GM12878 (cell line): ENCODE data around the gene PPP1R1C. TPM values are rescaled to one million over a fixed set of nuclear protein-coding genes. Genes with fewer than 3 reads are reported as not detected.

Experiments
- ATAC-seq: fragments of 200-7000 bp; cut with Tn5 transposase; 3 replicates; pipeline ENCODE4 v1.9.1; 2020; ENCODE audit warnings: mild to moderate bottlenecking, moderate library complexity
- BruUV-seq: library from RNA; stranded (reverse); fragments of 400-500 nt; replicated peaks from 2 replicates; lab custom pipeline; 2021; lab: Mats Ljungman, UMichigan
- CTCF ChIA-PET: fragments of 300-600 bp; sonication (Branson Sonifier 250); formaldehyde crosslinking; extraction: SDS; loops from one replicate; lab custom pipeline; 2021; ENCODE audit warnings: inconsistent platforms; lab: Yijun Ruan, JAX
- POLR2A ChIA-PET: fragments of 350-600 bp; formaldehyde crosslinking; extraction: SDS; loops from one replicate; lab custom pipeline; 2021; ENCODE audit warnings: inconsistent platforms; lab: Charles Lee
- RAD21 ChIA-PET: fragments of 300-600 bp; sonication (Branson Sonifier 250); formaldehyde crosslinking; loops from one replicate; lab custom pipeline; 2023; ENCODE audit warnings: antibody characterized with exemption; ENCODE audit not compliant: unreplicated experiment; lab: Charles Lee
- SMC1A ChIA-PET: fragments of 300-600 bp; sonication (Branson Sonifier 250); formaldehyde crosslinking; loops from one replicate; lab custom pipeline; 2023; ENCODE audit not compliant: unreplicated experiment, uncharacterized antibody; lab: Charles Lee
- DNase-seq: peaks from one replicate; pipeline ENCODE4 v3.0.0-alpha.2; 2011; ENCODE audit warnings: low read depth, low spot score
- FAIRE-seq: peaks from 3 replicates; lab custom pipeline; 2011; peaks lifted over from hg19 to GRCh38; lab: Jason Lieb, UNC
- H2AFZ ChIP-seq: 2 replicates; pipeline ENCODE4 v1.6.0; 2011; ENCODE audit warnings: low read depth, low read length, control low read depth; ENCODE audit not compliant: control insufficient read depth
- H3K27ac ChIP-seq: 2 replicates; pipeline ENCODE4 v1.5.1; 2011; ENCODE audit warnings: control low read depth; ENCODE audit not compliant: control insufficient read depth, insufficient read depth
- H3K27me3 ChIP-seq, 2 experiments: replicated peaks in 1 of 2; 2 replicates each; pipeline versions ENCODE4 v1.6.0 to v1.6.1; 2011; ENCODE audit warnings: low read length in 1 of 2; ENCODE audit not compliant: control insufficient read depth in 2 of 2, insufficient read depth in 2 of 2
- H3K36me3 ChIP-seq, 2 experiments: 2 replicates each; pipeline ENCODE4 v1.5.1; 2011; ENCODE audit warnings: low read length in 1 of 2; ENCODE audit not compliant: control insufficient read depth in 2 of 2, insufficient read depth in 2 of 2
- H3K4me1 ChIP-seq: 2 replicates; pipeline ENCODE4 v1.6.1; 2011; ENCODE audit warnings: mild to moderate bottlenecking, low read length, moderate library complexity, mixed read lengths; ENCODE audit not compliant: control insufficient read depth, insufficient read depth
- H3K4me2 ChIP-seq: 2 replicates; pipeline ENCODE4 v1.6.0; 2011; ENCODE audit warnings: control low read depth; ENCODE audit not compliant: control insufficient read depth, insufficient read depth
- H3K4me3 ChIP-seq: fragments of 200-600 bp; sonication (generic); 2 replicates; pipeline ENCODE4 v1.5.1; 2016
- H3K79me2 ChIP-seq: 2 replicates; pipeline ENCODE4 v1.6.0; 2011; ENCODE audit warnings: low read length; ENCODE audit not compliant: control insufficient read depth, insufficient read depth
- H3K9ac ChIP-seq: 2 replicates; pipeline ENCODE4 v1.8.0; 2011; ENCODE audit warnings: low read length, control low read depth, mixed read lengths; ENCODE audit not compliant: control insufficient read depth, insufficient read depth
- H3K9me3 ChIP-seq: replicated peaks from 3 replicates; pipeline ENCODE4 v1.5.1; 2011; ENCODE audit warnings: mild to moderate bottlenecking, low read length; ENCODE audit not compliant: control insufficient read depth, insufficient read depth
- H4K20me1 ChIP-seq: 2 replicates; pipeline ENCODE4 v1.6.0; 2011; ENCODE audit not compliant: control insufficient read depth, insufficient read depth
- FOXK2 ChIP-seq: fragments of 450-650 bp; IDR thresholded peaks from 2 replicates; pipeline ENCODE4 v1.6.1; 2017; ENCODE audit warnings: mild to moderate bottlenecking, moderate library complexity
- GATAD2B ChIP-seq: fragments of 450-650 bp; conservative IDR thresholded peaks from 2 replicates; pipeline ENCODE4 v1.6.1; 2017; ENCODE audit warnings: low read depth, mild to moderate bottlenecking, moderate library complexity
- JUND ChIP-seq: IDR thresholded peaks from 2 replicates; pipeline ENCODE4 v1.6.1; 2012; ENCODE audit warnings: low read depth, mild to moderate bottlenecking, low read length, improper control_type of control experiment, moderate library complexity
- KDM1A ChIP-seq: fragments of 200-600 bp; sonication (generic); IDR thresholded peaks from 2 replicates; pipeline ENCODE4 v1.6.1; 2016; ENCODE audit warnings: borderline replicate concordance
- RAD51 ChIP-seq: fragments of 450-650 bp; IDR thresholded peaks from 2 replicates; pipeline ENCODE4 v1.6.1; 2016; ENCODE audit warnings: moderate library complexity, mild to moderate bottlenecking, inconsistent platforms
- RBBP5 ChIP-seq: fragments of 200-600 bp; sonication (generic); conservative IDR thresholded peaks from 2 replicates; pipeline ENCODE4 v1.6.1; 2016
- RUNX3 ChIP-seq: IDR thresholded peaks from 2 replicates; pipeline ENCODE4 v1.6.1; 2012; ENCODE audit warnings: low read length, inconsistent platforms
- WGBS: methylation state at CpG from one replicate; pipeline ENCODE4 v1.1.6; 2016; ENCODE audit warnings: low lambda C conversion rate; ENCODE audit not compliant: insufficient replicate concordance, insufficient coverage; ENCODE audit errors: missing lambda C conversion rate; 5-methylcytosine and 5-hydroxymethylcytosine counted together
- in situ Hi-C: fragments of 300-500 bp; cut with MboI; formaldehyde crosslinking; loops from 9 replicates; pipeline ENCODE4 v1.14.3; 2018; ENCODE audit warnings: mixed read lengths
- intact Hi-C: fragments of 100-400 bp; cut with micrococcal nuclease; formaldehyde crosslinking; loops from one replicate; pipeline ENCODE4 v1.14.2; 2022; ENCODE audit not compliant: unreplicated experiment
- polyA plus RNA-seq, 11 experiments: library from polyadenylated mRNA; depleted of rRNA in 4 of 11; unstranded in 6 of 11; stranded (reverse) in 5 of 11; fragments of >200 nt; fragmentation: Nextera tagmentation in 4 of 11; fragmentation: Illumina TruSeq in 1 of 11; extraction: Ambion mirVana in 4 of 11; extraction: Trizol in 1 of 11; gene quantifications; 1 replicate in 1 of 11; 2 replicates in 10 of 11; pipeline versions ENCODE4 v1.2.1 to v1.2.3, GENCODE V29; 2011 to 2016; ENCODE audit warnings: inconsistent platforms in 2 of 11, missing spikeins in 2 of 11, low read depth in 1 of 11
- total RNA-seq, 4 experiments: library from RNA; depleted of rRNA in 3 of 4; stranded (reverse); fragments of >200 nt in 3 of 4; fragmentation: Illumina TruSeq in 1 of 4; extraction: Trizol in 1 of 4; gene quantifications; 2 replicates each; pipeline versions ENCODE4 v1.2.1 to v1.2.3, GENCODE V29; 2013 to 2021
- TF ChIP-seq, protein P1 (sequence below): fragments of 450-650 bp; IDR thresholded peaks from 2 replicates; pipeline ENCODE4 v1.6.1; 2017; ENCODE audit warnings: mild to moderate bottlenecking, moderate library complexity
- TF ChIP-seq, protein P2 (sequence below): fragments of 450-650 bp; formaldehyde crosslinking; IDR thresholded peaks from 2 replicates; pipeline ENCODE4 v1.5.0; 2022; ENCODE audit warnings: mild to moderate bottlenecking, missing genetic modification characterization
- TF ChIP-seq, protein P3 (sequence below), 3 experiments: IDR thresholded peaks in 2 of 3; conservative IDR thresholded peaks in 1 of 3; 2 replicates each; pipeline ENCODE4 v1.5.1; 2011; ENCODE audit warnings: low read depth in 3 of 3, low read length in 3 of 3, mild to moderate bottlenecking in 3 of 3, control low read depth in 2 of 3, moderate library complexity in 2 of 3, inconsistent platforms in 1 of 3, mixed read lengths in 1 of 3; ENCODE audit not compliant: control insufficient read depth in 2 of 3, insufficient read depth in 1 of 3; ENCODE audit errors: extremely low read depth in 1 of 3
- TF ChIP-seq, protein P4 (sequence below): IDR thresholded peaks from 2 replicates; pipeline ENCODE4 v1.6.1; 2012; ENCODE audit warnings: low read depth, low read length, improper control_type of control experiment

Gene PPP1R1C
- total and polyA plus RNA-seq, 10 of the 15 experiments (the other 5 are each of a cell fraction or from before 2014, with no cell fraction given) = 0.11 TPM; not detected in 9

DNA sequence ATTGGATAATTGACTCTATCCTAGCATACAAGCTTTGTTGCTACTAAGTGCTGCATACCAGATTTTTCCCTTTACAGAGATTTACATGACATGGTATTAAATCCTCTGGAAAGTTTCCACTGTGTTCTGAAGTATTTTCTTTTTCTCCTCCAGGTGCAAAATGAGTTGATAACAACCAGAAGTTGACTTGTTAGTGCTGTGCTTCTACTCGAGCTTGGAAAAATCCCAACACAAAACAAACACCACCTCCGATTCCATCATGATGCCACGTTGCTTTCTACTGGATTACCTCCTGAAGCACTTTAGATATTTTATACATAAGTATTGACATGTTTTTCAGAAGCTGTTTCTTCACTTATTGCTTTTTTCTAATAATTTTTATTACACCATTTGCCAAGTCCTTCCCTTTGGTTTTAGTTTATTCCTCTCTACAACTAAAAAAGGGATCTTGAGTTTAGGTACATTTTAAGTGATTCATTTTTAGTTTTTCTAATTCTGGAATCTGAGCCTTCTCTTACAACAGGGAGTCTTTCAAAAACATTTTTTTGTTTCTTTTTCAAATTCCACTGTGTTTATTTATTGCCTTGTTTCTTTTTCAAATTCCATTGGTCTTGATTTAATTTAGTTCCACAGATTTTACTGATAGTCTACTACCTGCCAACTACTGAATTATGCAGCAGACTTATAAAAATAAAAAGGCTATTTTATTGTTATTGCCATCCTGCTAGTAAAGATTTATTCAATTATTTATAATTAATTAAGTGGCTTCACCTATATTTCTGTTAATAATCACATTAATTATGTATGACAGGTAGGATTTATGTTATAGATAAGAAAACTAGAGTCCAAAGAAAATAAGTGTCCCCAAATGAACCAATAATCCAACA, 143.4 kb downstream of the PPP1R1C start:
- Histone ChIP-seq H3K27ac (no peak overlapping the region), H3K79me2 (no peaks in the 10 kb centered on the region), H3K9me3 (no peaks in the 10 kb centered on the region), H3K4me2 (no peak overlapping the region), H3K36me3 (no peaks in the 10 kb centered on the region), H3K4me3 (no peak overlapping the region), H2AFZ (no peak overlapping the region), H3K4me1 (no peaks in the 10 kb centered on the region), H3K27me3 (no peaks in the 10 kb centered on the region), H3K9ac (no peak overlapping the region), H4K20me1 (no peaks in the 10 kb centered on the region)
- BruUV-seq = no TSS peak
- RAD21 ChIA-PET = no interaction called here
- 8% methylated on average over 3 of the region's 3 CpGs for WGBS
- in situ Hi-C loops (no loop called here), intact Hi-C loops (no loop called here)
- TF ChIP-seq, protein P1, sequence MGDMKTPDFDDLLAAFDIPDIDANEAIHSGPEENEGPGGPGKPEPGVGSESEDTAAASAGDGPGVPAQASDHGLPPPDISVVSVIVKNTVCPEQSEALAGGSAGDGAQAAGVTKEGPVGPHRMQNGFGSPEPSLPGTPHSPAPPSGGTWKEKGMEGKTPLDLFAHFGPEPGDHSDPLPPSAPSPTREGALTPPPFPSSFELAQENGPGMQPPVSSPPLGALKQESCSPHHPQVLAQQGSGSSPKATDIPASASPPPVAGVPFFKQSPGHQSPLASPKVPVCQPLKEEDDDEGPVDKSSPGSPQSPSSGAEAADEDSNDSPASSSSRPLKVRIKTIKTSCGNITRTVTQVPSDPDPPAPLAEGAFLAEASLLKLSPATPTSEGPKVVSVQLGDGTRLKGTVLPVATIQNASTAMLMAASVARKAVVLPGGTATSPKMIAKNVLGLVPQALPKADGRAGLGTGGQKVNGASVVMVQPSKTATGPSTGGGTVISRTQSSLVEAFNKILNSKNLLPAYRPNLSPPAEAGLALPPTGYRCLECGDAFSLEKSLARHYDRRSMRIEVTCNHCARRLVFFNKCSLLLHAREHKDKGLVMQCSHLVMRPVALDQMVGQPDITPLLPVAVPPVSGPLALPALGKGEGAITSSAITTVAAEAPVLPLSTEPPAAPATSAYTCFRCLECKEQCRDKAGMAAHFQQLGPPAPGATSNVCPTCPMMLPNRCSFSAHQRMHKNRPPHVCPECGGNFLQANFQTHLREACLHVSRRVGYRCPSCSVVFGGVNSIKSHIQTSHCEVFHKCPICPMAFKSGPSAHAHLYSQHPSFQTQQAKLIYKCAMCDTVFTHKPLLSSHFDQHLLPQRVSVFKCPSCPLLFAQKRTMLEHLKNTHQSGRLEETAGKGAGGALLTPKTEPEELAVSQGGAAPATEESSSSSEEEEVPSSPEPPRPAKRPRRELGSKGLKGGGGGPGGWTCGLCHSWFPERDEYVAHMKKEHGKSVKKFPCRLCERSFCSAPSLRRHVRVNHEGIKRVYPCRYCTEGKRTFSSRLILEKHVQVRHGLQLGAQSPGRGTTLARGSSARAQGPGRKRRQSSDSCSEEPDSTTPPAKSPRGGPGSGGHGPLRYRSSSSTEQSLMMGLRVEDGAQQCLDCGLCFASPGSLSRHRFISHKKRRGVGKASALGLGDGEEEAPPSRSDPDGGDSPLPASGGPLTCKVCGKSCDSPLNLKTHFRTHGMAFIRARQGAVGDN = no peak
- TF ChIP-seq GATAD2B = no peak
- TF ChIP-seq, protein P2, sequence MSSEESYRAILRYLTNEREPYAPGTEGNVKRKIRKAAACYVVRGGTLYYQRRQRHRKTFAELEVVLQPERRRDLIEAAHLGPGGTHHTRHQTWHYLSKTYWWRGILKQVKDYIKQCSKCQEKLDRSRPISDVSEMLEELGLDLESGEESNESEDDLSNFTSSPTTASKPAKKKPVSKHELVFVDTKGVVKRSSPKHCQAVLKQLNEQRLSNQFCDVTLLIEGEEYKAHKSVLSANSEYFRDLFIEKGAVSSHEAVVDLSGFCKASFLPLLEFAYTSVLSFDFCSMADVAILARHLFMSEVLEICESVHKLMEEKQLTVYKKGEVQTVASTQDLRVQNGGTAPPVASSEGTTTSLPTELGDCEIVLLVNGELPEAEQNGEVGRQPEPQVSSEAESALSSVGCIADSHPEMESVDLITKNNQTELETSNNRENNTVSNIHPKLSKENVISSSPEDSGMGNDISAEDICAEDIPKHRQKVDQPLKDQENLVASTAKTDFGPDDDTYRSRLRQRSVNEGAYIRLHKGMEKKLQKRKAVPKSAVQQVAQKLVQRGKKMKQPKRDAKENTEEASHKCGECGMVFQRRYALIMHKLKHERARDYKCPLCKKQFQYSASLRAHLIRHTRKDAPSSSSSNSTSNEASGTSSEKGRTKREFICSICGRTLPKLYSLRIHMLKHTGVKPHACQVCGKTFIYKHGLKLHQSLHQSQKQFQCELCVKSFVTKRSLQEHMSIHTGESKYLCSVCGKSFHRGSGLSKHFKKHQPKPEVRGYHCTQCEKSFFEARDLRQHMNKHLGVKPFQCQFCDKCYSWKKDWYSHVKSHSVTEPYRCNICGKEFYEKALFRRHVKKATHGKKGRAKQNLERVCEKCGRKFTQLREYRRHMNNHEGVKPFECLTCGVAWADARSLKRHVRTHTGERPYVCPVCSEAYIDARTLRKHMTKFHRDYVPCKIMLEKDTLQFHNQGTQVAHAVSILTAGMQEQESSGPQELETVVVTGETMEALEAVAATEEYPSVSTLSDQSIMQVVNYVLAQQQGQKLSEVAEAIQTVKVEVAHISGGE (CRISPR knock-in tag) = no peak
- TF ChIP-seq RUNX3 = no peak
- TF ChIP-seq KDM1A = no peak
- no peak for TF ChIP-seq RBBP5
- TF ChIP-seq JUND = no peak
- no peak for TF ChIP-seq FOXK2
- TF ChIP-seq RAD51 = no peak
- TF ChIP-seq, protein P3, sequence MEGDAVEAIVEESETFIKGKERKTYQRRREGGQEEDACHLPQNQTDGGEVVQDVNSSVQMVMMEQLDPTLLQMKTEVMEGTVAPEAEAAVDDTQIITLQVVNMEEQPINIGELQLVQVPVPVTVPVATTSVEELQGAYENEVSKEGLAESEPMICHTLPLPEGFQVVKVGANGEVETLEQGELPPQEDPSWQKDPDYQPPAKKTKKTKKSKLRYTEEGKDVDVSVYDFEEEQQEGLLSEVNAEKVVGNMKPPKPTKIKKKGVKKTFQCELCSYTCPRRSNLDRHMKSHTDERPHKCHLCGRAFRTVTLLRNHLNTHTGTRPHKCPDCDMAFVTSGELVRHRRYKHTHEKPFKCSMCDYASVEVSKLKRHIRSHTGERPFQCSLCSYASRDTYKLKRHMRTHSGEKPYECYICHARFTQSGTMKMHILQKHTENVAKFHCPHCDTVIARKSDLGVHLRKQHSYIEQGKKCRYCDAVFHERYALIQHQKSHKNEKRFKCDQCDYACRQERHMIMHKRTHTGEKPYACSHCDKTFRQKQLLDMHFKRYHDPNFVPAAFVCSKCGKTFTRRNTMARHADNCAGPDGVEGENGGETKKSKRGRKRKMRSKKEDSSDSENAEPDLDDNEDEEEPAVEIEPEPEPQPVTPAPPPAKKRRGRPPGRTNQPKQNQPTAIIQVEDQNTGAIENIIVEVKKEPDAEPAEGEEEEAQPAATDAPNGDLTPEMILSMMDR (IDR thresholded peaks at IDR 0.05 in 2 of 3, conservative IDR thresholded peaks at IDR 0.05 in 1 of 3; ENCODE audit: control insufficient read depth in 2 of 3, extremely low read depth in 1 of 3, insufficient read depth in 1 of 3, low read depth in 3 of 3, low read length in 3 of 3) = no peak
- TF ChIP-seq, protein P4, sequence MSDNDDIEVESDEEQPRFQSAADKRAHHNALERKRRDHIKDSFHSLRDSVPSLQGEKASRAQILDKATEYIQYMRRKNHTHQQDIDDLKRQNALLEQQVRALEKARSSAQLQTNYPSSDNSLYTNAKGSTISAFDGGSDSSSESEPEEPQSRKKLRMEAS = no peak
- ATAC-seq (no peak), FAIRE-seq (no peak), DNase-seq (no peak)
- CTCF ChIA-PET = no interaction called here
- POLR2A ChIA-PET = no interaction called here
- SMC1A ChIA-PET = no interaction called here
